Cardiac septum (tissue), 1 donor: Measurements from ENCODE around the gene SLC2A9. TPM values are rescaled to one million over a fixed set of nuclear protein-coding genes. Genes with fewer than 3 reads are reported as not detected.

ENCODE experiments used
- DNase-seq: peaks from one replicate; pipeline ENCODE4 v3.0.0-alpha.2; 2020; ENCODE audit warnings: low spot score
- intact Hi-C: fragments of 100-400 bp; cut with DNase I; formaldehyde crosslinking; loops from one replicate; pipeline ENCODE4 v1.14.0; 2022
- long read RNA-seq: library from polyadenylated mRNA; unstranded; transcript quantifications from one replicate; pipeline ENCODE4 v2.0.0, GENCODE V29; 2021
- total RNA-seq: library from RNA; stranded (reverse); fragmentation: NEBNext Ultra II Directional; extraction: Animal tissue kit (Norgen Biotek cat#: 25700); gene quantifications from one replicate; pipeline ENCODE4 v1.2.1, GENCODE V29; 2021
- donor health status: DM: no; HTN: no; CAD: no.

Gene SLC2A9
- 5.5 TPM for total RNA-seq
- long read RNA-seq, partial matches to known transcripts = 0 of 5 reads
- long read RNA-seq, other reads (novel, unspliced or antisense) = 5 of 5 reads

DNA sequence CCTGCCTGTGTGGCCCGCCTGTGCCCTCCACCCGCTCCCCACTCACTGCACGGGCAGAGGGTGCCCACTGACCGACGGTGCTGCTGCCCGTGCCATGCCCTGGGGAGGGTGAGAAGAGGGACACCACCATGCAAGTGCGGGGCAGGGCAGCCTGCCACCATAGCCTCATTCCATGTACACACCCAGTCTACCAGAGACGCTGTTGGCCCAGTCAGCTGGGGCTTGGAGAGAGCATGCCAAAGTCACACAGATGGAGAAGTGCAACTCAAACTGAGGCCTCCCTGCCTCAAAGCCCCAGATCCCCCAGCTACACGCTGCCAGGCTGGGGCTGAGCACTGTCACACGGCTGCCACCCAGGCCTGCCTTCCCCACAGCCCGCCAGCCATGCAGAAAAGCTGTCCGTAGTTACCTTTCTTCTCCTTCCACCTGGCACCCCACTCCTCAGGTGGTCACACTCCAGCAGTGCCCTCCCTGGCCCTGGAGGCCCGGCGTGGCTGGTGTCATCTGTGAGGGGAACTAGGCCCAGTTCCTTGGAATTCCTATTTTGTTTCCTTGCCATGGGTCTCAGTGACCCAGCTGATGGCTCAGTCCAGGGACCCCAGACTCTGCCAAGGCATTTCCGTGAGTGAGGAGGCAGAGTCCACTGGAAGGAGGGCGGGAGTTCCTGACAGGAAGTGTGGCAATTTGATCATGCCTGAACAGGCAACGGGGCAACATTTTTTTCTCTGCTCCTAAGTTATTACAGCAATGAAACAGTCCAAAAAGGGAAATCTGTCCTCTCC, at the start of gene SLC2A9:
Gene SLC2A9, minus strand, starts transcription at position 627 of the 782 bp plus-strand sequence. Its CDS starts 68 bp downstream, at position 559.
- intact Hi-C loops = no loop called here
- DNase-seq = no peak

DNA sequence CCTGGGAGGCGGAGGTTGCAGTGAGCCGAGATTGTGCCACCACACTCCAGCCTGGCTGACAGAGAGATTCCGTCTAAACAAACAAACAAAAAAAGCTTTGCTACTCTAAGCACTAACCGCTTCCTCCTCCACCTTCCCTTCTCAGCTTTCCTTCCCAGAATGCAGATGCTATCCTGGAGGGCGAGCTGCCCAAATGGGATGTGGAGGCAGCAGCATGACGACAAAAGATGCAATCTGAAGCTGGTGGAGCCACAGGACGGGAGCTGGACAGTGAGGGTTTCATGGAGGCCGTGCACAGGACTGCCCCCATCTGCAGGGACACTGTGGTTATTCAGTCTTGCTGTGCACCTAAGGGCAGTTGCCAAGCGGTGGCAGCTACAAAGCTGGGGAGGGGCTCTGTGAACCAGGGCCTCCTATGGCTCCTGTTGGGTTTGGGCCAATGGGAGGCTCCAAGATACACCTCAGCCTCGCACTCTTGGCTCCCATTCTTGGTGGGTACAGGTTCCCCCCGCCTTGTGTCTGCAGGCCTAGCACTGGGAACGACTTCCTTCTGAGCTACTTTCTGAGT, 47.9 kb upstream of the SLC2A9 start:
- intact Hi-C loops = loop anchor here (10.0 kb wide), 2 partner anchors 174 to 374 kb away; no protein-coding TSS in a partner anchor
- no peak for DNase-seq

DNA sequence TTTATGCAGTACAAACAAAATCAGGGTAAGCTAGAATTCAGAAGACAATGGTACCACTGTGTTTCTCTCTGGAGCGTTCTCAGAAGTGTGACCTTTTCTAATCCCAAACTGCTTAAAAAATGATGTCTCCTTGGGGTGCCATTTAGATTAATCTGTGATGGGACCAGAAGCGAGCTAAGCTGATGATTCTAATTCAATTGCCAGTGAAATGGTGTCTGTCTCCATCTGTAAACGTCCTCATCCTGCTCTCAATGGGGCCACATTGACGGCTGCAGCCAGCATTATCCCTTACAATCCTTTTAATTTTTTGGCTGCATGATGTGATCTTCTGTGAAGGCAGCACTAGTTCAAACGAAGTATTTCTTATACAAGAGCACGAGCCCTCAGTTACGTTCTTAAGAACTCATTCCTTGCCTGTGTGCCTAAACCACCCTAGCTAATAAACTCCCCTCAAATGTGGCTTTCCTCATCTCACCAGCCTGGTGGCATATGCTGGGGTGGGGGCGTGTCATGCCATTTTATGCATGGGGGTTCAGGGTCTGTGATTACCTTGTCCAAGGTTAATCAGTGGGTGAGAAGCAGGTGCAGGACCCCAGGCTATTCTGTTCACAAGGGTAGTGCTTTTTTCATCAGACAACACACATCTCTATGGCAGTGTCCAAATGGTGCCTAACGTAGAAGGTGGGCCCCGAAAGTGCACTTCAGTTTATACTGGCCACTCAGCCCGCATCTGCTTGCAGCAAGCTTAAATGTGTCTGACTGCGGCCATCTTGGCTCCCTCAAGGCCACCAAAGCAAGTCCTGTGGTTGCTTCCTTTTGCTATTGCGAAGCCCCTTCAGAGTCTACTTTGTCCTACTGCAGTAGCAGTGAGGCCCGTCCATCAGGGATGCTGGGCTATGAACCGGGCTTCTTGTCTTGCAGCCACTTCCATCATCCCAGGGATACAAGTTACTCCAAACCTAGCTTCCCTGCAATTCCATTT, 45.7 kb upstream of the SLC2A9 start:
- no peak for DNase-seq
- intact Hi-C loops = loop anchor here (10.0 kb wide), 2 partner anchors 172 to 372 kb away; no protein-coding TSS in a partner anchor

GRCh38 chr4:10066206-10066605, 44.9 kb upstream of the SLC2A9 start:
- no peak for DNase-seq
- intact Hi-C loops = loop anchor here (10.0 kb wide), 2 partner anchors 171 to 371 kb away; no protein-coding TSS in a partner anchor

DNA sequence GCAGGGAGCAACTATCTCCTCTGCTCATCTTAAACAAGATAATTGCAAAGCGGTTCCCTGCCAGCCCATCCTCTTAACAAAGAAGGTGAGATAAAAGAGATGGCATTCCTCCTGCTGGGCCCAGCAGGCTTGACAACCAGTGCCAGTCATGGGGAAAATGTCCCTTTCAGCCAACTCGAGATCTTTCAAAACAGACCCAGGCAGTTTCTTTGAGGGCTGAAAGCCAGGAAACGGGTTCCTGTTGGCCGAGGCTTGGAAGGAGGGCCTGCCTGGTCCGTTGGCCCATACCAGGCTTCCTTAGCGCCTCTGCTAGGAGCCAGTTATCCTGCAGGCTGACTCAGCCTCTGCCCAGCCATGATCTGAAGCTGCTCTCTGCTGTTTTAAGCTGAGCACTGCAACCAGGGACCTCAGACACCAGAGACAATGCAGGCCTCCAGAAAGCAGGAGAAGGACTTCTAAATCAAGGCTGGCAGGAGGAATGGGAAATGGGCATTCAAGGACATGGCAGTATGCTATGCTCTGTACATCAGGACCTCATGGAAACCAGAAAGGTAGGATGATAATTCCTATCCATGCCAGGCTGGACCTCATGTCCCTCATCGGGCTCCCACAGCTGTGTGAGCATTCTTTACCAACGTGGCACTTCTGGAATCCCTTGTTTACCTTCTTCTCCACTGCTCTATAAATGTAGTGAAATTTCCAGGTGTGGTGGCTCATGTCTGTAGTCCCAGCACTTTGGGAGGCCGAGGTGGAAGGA, 42.4 kb upstream of the SLC2A9 start:
- no peak for DNase-seq
- intact Hi-C loops = loop anchor here (1.0 to 10.0 kb wide), 4 partner anchors 45 to 369 kb away; no protein-coding TSS in a partner anchor

- intact Hi-C loops = loop anchor here (5.0 to 10.0 kb wide), 3 partner anchors 167 to 367 kb away; no protein-coding TSS in a partner anchor
- no peak for DNase-seq
These were observed 40.5 kb upstream of the SLC2A9 start for GRCh38 chr4:10061650-10062415.

DNA sequence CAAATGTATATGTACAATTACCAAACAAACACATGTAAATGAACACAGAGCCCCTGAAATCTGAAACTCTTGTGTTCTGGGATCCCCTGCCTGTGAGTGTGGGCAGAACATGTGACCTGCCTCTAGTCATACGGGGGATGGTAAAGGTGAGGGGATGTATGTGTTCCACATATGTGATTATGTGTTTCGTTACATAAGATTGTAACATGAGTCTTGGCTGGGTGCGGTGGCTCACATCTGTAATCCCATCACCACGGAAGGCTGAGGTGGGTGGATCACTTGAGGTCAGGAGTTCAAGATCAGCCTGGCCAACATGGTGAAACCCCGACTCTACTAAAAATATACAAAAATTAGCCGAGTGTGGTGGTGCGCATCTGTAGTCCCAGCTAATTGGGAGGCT, 37.1 kb upstream of the SLC2A9 start:
- intact Hi-C loops = no loop called here
- DNase-seq = no peak

GRCh38 chr4:10057023-10057395, 35.7 kb upstream of the SLC2A9 start:
- intact Hi-C loops = no loop called here
- DNase-seq = no peak

DNA sequence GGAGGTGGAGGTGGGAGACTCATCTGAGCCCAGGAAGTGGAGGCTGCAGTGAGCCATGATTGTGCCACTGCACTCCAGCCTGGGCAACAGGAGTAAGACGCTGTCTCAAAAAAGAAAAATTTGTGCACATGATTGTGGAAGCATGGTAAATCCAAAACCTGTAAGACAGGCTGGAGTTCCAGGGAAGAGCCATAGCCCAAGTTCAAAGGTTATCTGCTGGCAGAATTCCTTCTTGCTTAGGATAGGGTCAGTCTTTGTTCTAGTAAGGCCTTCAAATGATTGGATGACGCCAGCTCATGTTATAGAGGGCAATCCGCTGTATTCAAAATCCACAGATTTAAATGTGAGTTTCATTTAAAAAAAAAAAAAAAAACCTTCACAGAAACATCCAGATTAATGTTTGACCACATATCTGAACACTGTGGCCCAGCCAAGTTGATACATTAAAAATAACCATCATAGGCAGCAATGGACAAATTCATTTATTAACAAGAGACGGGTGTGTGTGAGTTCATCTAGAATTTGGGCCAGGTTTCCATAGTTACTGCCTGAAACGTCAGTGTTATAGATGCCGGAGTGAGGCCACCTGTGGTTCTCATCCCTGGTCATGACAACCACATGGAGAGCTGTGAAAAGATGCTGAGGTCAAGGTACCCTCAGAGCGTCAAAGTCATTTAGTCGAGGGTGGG, 35.2 kb upstream of the SLC2A9 start:
- intact Hi-C loops = no loop called here

GRCh38 chr4:10055871-10056270, 34.6 kb upstream of the SLC2A9 start:
- no peak for DNase-seq

More for the DNA sequence above, 35.2 kb upstream of the SLC2A9 start:
- DNase-seq = no peak

DNA sequence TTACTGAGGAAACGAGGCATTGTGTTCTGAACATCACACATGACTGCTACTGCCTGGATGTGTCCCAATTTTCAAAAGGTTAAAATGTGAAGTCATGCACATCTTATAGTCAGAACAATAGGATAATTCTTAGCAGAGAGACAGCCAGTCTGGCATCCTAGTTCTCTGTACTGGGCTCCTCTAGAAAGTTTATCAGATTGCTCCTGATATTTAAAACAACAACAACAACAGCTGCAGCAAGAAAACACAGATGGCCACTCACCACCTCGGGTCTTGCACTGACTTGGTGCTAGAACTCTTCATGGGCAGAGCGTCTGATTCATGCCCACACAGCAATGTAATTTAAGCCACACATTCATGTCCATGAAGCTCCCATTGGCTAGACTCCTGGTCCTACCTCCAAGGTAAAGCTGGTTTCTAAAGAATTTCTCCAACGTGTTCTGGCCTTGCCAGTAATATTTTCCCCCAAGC, 33.3 kb upstream of the SLC2A9 start:
- intact Hi-C loops = no loop called here
- DNase-seq = no peak

More at GRCh38 chr4:10055871-10056270, 34.6 kb upstream of the SLC2A9 start:
- intact Hi-C loops = no loop called here

GRCh38 chr4:10053635-10054453, 32.5 kb upstream of the SLC2A9 start:
- DNase-seq = no peak
- intact Hi-C loops = no loop called here

DNA sequence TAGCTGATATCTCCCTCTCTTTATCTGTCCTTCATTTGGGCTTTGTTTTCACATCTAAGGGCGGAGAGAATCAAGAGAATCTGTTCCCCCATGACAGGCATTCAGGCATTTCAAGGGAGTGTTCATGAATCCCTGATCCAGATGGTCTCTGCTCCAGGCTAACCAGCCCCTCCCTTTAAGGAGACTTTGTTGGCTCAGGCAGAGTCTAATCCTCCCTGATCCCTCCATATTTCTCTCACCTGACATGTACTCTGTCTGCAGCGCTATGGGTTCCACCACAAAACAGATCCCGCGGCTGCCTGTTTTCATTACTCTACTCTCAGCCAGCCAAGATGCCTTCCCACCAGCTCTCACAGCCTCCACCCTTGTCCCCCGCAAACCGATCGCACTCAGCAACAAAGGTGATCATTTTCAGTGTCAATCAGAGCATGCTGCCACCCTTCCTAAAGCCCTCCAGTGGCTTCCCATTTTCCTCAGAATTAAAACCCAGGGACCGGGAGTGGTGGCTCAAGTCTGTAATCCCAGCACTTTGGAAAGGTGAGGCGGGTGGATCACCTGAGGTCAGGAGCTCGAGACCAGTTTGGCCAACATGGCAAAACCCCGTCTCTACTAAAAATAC, 30.3 kb upstream of the SLC2A9 start:
- intact Hi-C loops = no loop called here

DNA sequence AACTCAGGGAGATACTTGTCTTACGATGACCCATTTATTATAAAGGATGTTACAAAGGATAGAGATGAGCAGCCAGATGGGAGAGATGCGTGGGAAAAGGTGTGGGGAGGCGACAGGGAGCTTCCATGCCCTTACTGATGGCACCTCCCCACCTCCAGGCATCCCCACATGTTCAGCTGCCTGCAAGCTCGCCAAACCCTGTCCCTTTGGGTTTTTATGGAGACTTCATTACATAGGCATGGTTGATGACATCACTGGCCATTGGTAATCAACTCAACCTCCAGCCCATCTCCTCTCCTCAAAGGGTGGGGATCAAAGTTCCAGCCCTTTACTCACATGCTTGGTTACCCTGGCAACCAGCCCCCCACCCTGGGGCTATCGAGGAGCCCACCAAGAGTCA, 29.4 kb upstream of the SLC2A9 start:
- no peak for DNase-seq
- intact Hi-C loops = no loop called here

More for the DNA sequence above, 30.3 kb upstream of the SLC2A9 start:
- DNase-seq = no peak

GRCh38 chr4:10050261-10050661, 29.0 kb upstream of the SLC2A9 start:
- no peak for DNase-seq
- intact Hi-C loops = no loop called here
